ENCODE data around the gene SLC6A11. TPM values are rescaled to one million over a fixed set of nuclear protein-coding genes. Genes with fewer than 3 reads are reported as not detected.

The SLC6A11 gene
- total and polyA plus RNA-seq, 4 donors: 0.02 to 0.09 TPM; not detected in 2

- Histone ChIP-seq H3K4me1 (ENCODE audit: control insufficient read depth in 5 of 5, insufficient read depth in 5 of 5, low read length in 5 of 5) (peaks cover 0 to 10% (median 0%) of the 10 kb centered on the region in 5 donors), H3K4me3 (no peak overlapping the region), H3K9me3 (ENCODE audit: control insufficient read depth in 4 of 4, insufficient read depth in 3 of 4, low read length in 3 of 4) (peaks cover 0 to 3% (median 0%) of the 10 kb centered on the region in 4 donors), H3K27ac (ENCODE audit: low read depth in 1 of 2, low read length in 1 of 2) (no peak overlapping the region), H3K36me3 (ENCODE audit: control insufficient read depth in 4 of 4, insufficient read depth in 4 of 4, low read length in 4 of 4) (no peaks in the 10 kb centered on the region), H3K9ac (ENCODE audit: insufficient read depth in 1 of 2, low read length in 2 of 2) (no peak overlapping the region), H3K27me3 (ENCODE audit: control insufficient read depth in 3 of 3, insufficient read depth in 3 of 3, low read length in 2 of 3) (peaks cover 0 to 14% (median 0%) of the 10 kb centered on the region in 3 donors)
- ATAC-seq (ENCODE audit: insufficient read depth, low FRiP score): no peak
- TF ChIP-seq CTCF (IDR thresholded peaks at IDR 0.05; ENCODE audit: control extremely low read depth, extremely low read depth): no peak
- DNase-seq: no peak
- 74 to 76% methylated on average over 4 of the region's 4 CpGs for WGBS, 2 donors
These were observed 140.5 kb downstream of the SLC6A11 start for GRCh38 chr3:10956531-10956930.

GRCh38 chr3:10956986-10957385 lies 141.0 kb downstream of the SLC6A11 start:
- Histone ChIP-seq H3K36me3 (ENCODE audit: control insufficient read depth in 4 of 4, insufficient read depth in 4 of 4, low read length in 4 of 4) (no peaks in the 10 kb centered on the region), H3K4me3 (no peak overlapping the region), H3K27ac (ENCODE audit: low read depth in 1 of 2, low read length in 1 of 2) (no peak overlapping the region), H3K4me1 (ENCODE audit: control insufficient read depth in 5 of 5, insufficient read depth in 5 of 5, low read length in 5 of 5) (peaks cover 0 to 10% (median 0%) of the 10 kb centered on the region in 5 donors), H3K9ac (ENCODE audit: insufficient read depth in 1 of 2, low read length in 2 of 2) (no peak overlapping the region), H3K27me3 (ENCODE audit: control insufficient read depth in 3 of 3, insufficient read depth in 3 of 3, low read length in 2 of 3) (peaks cover 0 to 14% (median 0%) of the 10 kb centered on the region in 3 donors), H3K9me3 (ENCODE audit: control insufficient read depth in 4 of 4, insufficient read depth in 3 of 4, low read length in 3 of 4) (peaks cover 0 to 3% (median 0%) of the 10 kb centered on the region in 4 donors)
- no peak for ATAC-seq (ENCODE audit: insufficient read depth, low FRiP score)
- DNase-seq: no peak
- WGBS, 2 donors: 68 to 81% methylated on average over 6 of the region's 6 CpGs
- no peak for TF ChIP-seq CTCF (IDR thresholded peaks at IDR 0.05; ENCODE audit: control extremely low read depth, extremely low read depth)

- ATAC-seq (ENCODE audit: insufficient read depth, low FRiP score) (peak; percentile 31), DNase-seq (peak; percentile 45 to 74 (median 53))
- no peak overlapping the region for H3K9ac ChIP-seq (ENCODE audit: insufficient read depth in 1 of 2, low read length in 2 of 2)
- H3K27me3 ChIP-seq (ENCODE audit: control insufficient read depth in 3 of 3, insufficient read depth in 3 of 3, low read length in 2 of 3): peaks cover 0 to 14% (median 0%) of the 10 kb centered on the region in 3 donors
- H3K27ac ChIP-seq (ENCODE audit: low read depth in 1 of 2, low read length in 1 of 2): no peak overlapping the region
- no peak for TF ChIP-seq CTCF (IDR thresholded peaks at IDR 0.05; ENCODE audit: control extremely low read depth, extremely low read depth)
- H3K36me3 ChIP-seq (ENCODE audit: control insufficient read depth in 4 of 4, insufficient read depth in 4 of 4, low read length in 4 of 4): no peaks in the 10 kb centered on the region
- peaks cover 0 to 3% (median 0%) of the 10 kb centered on the region in 4 donors for H3K9me3 ChIP-seq (ENCODE audit: control insufficient read depth in 4 of 4, insufficient read depth in 3 of 4, low read length in 3 of 4)
- 62 to 72% methylated on average over 17 of the region's 17 CpGs for WGBS, 2 donors
- H3K4me1 ChIP-seq (ENCODE audit: control insufficient read depth in 5 of 5, insufficient read depth in 5 of 5, low read length in 5 of 5): peaks cover 0 to 10% (median 0%) of the 10 kb centered on the region in 5 donors
- no peak overlapping the region for H3K4me3 ChIP-seq
These were observed 142.1 kb downstream of the SLC6A11 start for GRCh38 chr3:10957976-10958749.

Data from lung (tissue), 12 donors.